ENCODE measurements around the gene CD3E. TPM values are rescaled to one million over a fixed set of nuclear protein-coding genes. Genes with fewer than 3 reads are reported as not detected.

Gene CD3E
- total and polyA plus RNA-seq, 4 donors: 4.4 to 5.7 (median 5.2) TPM

DNA sequence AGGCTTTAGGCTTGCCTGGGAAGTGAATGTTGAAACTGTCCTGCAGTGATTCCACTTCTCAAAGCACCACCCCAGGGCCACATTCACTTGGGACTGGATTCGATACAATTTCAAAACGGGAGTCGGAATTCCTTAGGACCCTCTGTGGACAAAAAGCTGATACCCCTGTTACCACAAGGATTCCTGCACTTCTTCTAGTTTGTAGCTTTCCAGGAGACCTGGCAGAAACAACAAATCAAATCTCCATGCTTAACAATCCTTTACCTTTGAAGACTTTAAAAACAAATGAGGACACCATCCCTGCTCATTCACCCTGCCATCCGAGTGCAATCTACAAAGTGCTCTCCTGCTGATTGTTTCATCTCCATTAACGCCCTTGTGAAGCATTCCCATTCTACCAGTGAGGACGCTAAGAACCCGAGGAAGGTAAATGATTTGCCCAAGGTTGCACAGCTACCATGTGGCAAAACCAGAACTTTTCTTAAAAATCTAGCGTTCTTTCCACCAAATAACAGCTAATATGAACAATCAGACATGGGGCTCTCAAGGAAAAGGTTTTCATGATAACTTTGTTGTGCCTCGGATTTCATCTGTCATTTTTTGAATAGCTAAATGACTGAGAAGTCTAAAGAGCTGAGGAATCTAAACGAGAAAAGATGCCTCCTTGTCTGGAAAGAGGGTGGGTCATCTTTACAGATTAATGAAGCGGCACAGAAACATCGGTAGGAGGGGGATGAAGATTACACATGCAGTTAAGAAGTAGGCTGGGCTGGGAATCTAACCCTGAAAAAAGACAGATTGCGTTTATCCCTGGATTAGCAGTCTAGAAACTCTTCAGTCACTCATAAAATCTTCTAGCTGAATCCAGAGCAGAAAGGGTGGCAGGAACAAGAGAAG, 39.7 kb upstream of the CD3E start:
- 55 to 78% methylated on average over 13 of the region's 13 CpGs for WGBS, 2 donors
- no peak for DNase-seq
- no peaks in the 10 kb centered on the region for H3K36me3 ChIP-seq (ENCODE audit: control insufficient read depth in 4 of 4, insufficient read depth in 4 of 4, low read length in 4 of 4)
- H3K4me1 ChIP-seq (ENCODE audit: control insufficient read depth in 5 of 5, insufficient read depth in 5 of 5, low read length in 5 of 5): peaks cover 0 to 7% (median 0%) of the 10 kb centered on the region in 5 donors
- no peak for ATAC-seq (ENCODE audit: insufficient read depth, low FRiP score)
- peak overlapping the region; percentile 13 for H3K4me3 ChIP-seq
- peak overlapping the region in 1 of 2 donors; percentile 57 for H3K9ac ChIP-seq (ENCODE audit: insufficient read depth in 1 of 2, low read length in 2 of 2)
- TF ChIP-seq CTCF (IDR thresholded peaks at IDR 0.05; ENCODE audit: control extremely low read depth, extremely low read depth): no peak
- H3K27ac ChIP-seq (ENCODE audit: low read depth in 1 of 2, low read length in 1 of 2): peak overlapping the region in 1 of 2 donors; percentile 72
- peaks cover 0 to 19% (median 12%) of the 10 kb centered on the region in 3 donors for H3K27me3 ChIP-seq (ENCODE audit: control insufficient read depth in 3 of 3, insufficient read depth in 3 of 3, low read length in 2 of 3)
- H3K9me3 ChIP-seq (ENCODE audit: control insufficient read depth in 4 of 4, insufficient read depth in 3 of 4, low read length in 3 of 4): no peaks in the 10 kb centered on the region

- Histone ChIP-seq H3K4me3 (no peak overlapping the region), H3K4me1 (ENCODE audit: control insufficient read depth in 5 of 5, insufficient read depth in 5 of 5, low read length in 5 of 5) (peaks cover 0 to 7% (median 0%) of the 10 kb centered on the region in 5 donors), H3K27me3 (ENCODE audit: control insufficient read depth in 3 of 3, insufficient read depth in 3 of 3, low read length in 2 of 3) (peaks cover 0 to 19% (median 15%) of the 10 kb centered on the region in 3 donors), H3K36me3 (ENCODE audit: control insufficient read depth in 4 of 4, insufficient read depth in 4 of 4, low read length in 4 of 4) (no peaks in the 10 kb centered on the region), H3K9me3 (ENCODE audit: control insufficient read depth in 4 of 4, insufficient read depth in 3 of 4, low read length in 3 of 4) (no peaks in the 10 kb centered on the region), H3K27ac (ENCODE audit: low read depth in 1 of 2, low read length in 1 of 2) (peak overlapping the region in 1 of 2 donors; percentile 85), H3K9ac (ENCODE audit: insufficient read depth in 1 of 2, low read length in 2 of 2) (no peak overlapping the region)
- 35% methylated on average over 1 of the region's 1 CpG for WGBS, 2 donors
- TF ChIP-seq CTCF (IDR thresholded peaks at IDR 0.05; ENCODE audit: control extremely low read depth, extremely low read depth): no peak
- DNase-seq (peak in 1 of 3 donors; percentile 45), ATAC-seq (ENCODE audit: insufficient read depth, low FRiP score) (peak; percentile 58)
Observed at GRCh38 chr11:118265954-118266353, 38.6 kb upstream of the CD3E start.

- peaks cover 0 to 7% (median 0%) of the 10 kb centered on the region in 5 donors for H3K4me1 ChIP-seq (ENCODE audit: control insufficient read depth in 5 of 5, insufficient read depth in 5 of 5, low read length in 5 of 5)
- DNase-seq (no peak), ATAC-seq (ENCODE audit: insufficient read depth, low FRiP score) (no peak)
- no peaks in the 10 kb centered on the region for H3K9me3 ChIP-seq (ENCODE audit: control insufficient read depth in 4 of 4, insufficient read depth in 3 of 4, low read length in 3 of 4)
- no peak overlapping the region for H3K27ac ChIP-seq (ENCODE audit: low read depth in 1 of 2, low read length in 1 of 2)
- 87 to 91% methylated on average over 4 of the region's 4 CpGs for WGBS, 2 donors
- H3K27me3 ChIP-seq (ENCODE audit: control insufficient read depth in 3 of 3, insufficient read depth in 3 of 3, low read length in 2 of 3): peaks cover 0 to 19% (median 17%) of the 10 kb centered on the region in 3 donors
- H3K9ac ChIP-seq (ENCODE audit: insufficient read depth in 1 of 2, low read length in 2 of 2): no peak overlapping the region
- TF ChIP-seq CTCF (IDR thresholded peaks at IDR 0.05; ENCODE audit: control extremely low read depth, extremely low read depth): no peak
- no peak overlapping the region for H3K4me3 ChIP-seq
- H3K36me3 ChIP-seq (ENCODE audit: control insufficient read depth in 4 of 4, insufficient read depth in 4 of 4, low read length in 4 of 4): no peaks in the 10 kb centered on the region
Observed at GRCh38 chr11:118267486-118267885, 37.0 kb upstream of the CD3E start.

All from lung (tissue), 12 donors.